GM18507 (cell line): ENCODE results near the gene GAS2L2.

Source experiments
- DNase-seq: peaks from one replicate; pipeline ENCODE4 v3.0.0; 2011; ENCODE audit warnings: low read depth; ENCODE audit not compliant: insufficient read length; ENCODE audit errors: extremely low spot score
- FAIRE-seq: peaks from 2 replicates; lab custom pipeline; 2011; peaks lifted over from hg19 to GRCh38; lab: Jason Lieb, UNC

GAS2L2 gene

GRCh38 chr17:35731917-35732805 lies 20.9 kb downstream of the GAS2L2 start:
- FAIRE-seq (no peak), DNase-seq (no peak)

DNA sequence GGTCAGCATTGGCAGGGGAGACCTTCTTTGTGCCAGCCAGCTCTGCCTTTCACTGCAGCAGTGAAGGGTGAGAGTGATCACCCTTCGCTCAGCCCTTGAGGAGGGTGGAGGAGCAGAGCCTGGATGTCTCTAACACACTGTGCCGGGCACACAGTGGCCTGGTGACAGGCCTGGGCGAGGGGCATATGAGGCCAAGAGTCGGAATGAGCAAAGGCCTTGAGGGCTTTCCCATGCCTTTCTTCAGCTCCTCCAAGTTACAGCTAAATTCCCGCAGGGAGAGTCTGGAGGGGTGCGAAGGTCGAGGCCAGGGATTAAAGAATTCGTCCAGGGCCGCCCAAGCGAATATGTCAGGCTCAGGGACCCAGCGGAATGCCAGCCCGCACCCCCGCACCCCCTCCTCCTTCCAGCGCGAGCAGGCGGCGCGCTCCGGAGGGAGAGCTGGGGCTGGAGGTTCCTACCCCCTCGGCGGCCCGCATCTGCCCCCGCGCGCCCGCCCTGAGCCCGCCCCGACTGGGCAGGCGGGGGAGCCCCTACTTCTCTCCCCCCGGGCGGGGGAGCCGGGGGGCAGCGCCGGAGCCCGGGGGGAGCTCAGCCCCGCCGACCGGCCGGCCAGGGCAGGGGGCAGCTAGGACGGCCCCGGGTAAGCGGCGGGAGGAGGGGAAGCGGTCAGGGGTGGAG lies 21.7 kb downstream of the GAS2L2 start, which contains the start of gene RASL10B:
Gene RASL10B (plus strand): TSS at position 401 of the 678 bp plus-strand sequence. CDS start 3,546 bp downstream, outside the sequence.
- FAIRE-seq: no peak
- no peak for DNase-seq

DNA sequence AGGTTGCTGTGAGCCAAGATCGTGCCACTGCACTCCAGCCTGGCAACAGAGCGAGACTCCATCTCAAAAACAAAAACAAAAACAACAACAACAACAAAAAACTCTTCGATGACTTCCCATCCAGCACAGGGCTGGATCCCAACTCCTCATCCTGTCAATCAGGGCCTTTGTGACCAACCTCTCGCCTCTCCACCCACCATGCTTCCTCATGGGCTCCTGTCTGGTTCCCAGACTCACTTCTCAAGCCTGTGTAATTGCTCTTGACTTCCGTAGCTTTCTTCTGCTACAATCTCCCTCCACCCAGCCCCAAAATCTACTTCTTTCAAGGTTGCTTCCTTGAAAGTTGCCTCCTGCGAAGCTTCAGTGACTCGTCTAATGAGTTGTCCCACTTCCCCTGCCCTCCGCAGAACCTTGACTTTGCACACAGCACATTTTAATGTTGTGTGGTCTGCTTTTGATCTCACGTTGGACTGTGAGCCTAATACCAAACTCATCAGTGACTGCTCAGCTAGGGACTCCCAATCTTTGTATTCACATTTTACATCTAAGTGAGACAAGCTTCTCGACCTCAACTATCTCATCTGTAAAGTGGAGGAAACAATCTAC lies 22.5 kb downstream of the GAS2L2 start:
- FAIRE-seq: no peak
- DNase-seq: no peak

DNA sequence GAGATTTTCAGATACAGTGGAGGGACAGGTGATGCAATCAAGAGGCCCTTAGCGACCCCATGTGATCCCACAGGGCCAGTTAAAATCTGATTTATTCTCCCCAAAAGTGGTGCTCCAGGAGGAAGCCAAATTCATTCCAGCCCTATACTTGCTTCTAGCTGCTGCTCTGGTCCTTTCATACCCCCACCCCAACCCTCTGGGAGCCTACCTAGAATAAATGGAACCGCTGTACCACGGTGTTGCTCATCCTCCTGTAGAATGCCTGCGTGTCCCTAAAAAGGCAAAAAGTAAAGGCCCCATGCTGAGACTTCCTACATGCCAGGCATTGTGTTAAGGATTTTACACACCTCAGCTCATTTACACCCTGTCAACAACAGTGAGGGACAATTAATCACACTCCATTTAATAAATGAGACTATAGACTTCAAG lies 23.6 kb downstream of the GAS2L2 start:
- no peak for DNase-seq
- FAIRE-seq: no peak

DNA sequence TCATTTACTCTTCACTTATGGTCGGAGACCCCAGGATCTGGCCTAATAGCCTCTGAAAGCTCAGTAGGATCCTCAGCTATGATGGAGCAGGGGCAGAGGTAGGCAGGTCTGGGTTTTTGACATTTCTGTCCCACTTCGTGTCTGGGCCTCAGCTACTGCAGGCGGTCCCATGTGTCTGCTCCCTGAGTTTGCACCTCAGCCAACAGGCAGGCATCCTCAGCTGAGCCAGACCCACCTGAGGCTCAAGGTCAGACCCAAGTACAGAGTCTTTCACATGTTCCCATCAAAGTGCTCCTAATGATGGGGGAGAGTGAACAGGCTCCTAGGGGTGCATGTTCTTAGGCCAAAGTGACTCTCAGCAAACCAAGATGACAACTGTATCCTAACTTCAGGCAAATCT lies 24.5 kb downstream of the GAS2L2 start:
- no peak for FAIRE-seq
- DNase-seq: no peak

DNA sequence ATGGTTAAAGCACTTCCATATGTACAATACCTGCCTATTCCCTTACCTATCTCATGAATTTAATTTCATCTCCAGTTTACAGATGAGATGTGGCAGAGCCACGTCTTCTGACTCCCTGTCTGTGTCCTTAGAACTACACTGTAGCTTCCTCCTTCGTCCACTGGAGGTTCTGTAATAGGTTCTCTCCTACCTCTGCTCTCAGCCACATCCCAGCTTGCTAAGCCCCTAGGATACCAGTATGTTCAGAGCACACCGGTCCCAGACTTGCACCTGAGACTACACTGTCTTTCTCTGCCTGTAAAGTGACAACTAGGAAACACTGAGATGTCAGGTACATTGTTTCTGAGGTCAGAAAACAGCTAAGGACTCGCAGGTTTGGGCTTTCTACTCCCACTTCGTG lies 25.4 kb downstream of the GAS2L2 start:
- DNase-seq (no peak), FAIRE-seq (no peak)

DNA sequence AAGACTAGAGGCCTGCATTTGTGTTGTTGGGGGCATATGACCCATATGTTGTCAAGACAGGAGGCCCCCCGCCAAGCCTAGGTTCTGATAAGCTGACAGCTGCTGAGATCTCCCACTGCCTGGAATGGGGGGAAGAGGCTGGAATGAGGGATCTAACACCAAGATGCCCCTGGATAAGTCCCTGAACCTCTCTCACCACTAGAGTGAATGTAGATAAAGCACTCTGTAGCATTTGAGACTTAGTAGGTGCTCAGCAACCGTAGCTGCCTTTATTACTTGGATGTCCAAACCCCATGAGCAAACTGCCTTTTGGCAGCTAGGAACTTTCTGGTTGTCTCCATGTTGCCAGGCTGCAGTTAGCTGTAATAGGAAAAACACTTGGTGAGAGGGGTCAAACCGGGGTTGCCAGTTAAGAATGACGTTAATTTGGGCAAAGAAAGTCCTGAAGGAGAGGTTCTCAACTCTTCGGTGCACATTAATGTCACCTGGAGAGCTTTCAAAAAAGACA lies 26.0 kb downstream of the GAS2L2 start:
- DNase-seq: no peak
- FAIRE-seq: no peak

DNA sequence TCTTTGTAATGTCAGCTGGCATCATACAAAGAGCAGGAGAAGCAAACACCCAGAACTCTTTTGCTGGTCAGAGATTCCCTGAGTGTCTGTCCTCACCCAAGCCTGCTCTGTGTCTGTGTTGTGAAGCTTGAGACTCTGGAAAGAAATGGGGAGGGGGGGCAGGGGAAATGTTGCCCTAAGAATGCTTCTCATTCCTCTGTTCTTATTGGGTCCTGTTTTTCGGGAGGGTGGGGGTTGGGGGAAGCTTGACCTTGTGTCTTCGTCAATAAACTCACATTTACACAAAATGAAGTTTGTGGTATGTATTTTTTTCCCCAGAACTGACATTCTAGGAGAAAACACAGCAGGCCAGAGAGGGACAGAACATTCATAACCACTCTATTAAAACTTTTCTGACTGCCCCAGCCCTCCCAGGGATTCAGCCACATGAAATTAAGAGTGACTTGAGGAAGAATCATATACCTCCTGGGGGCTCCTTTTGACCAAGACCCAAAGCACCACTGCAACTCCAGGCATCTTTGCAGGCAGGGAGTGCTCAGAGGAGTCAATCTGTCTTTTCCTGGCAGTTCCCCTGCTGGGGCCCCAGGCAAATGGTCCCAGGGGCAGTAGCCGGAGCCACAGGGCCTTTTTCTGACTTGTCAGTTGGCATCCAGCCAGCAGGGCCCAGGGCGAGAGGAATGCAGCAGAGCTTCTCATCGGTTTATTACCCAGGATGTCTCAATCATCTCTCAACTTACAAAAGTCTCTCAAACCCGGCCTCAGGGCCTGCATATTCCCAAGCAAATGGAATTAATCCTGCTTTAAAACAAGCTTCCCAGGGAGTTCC lies 26.7 kb downstream of the GAS2L2 start:
- FAIRE-seq (no peak), DNase-seq (no peak)

DNA sequence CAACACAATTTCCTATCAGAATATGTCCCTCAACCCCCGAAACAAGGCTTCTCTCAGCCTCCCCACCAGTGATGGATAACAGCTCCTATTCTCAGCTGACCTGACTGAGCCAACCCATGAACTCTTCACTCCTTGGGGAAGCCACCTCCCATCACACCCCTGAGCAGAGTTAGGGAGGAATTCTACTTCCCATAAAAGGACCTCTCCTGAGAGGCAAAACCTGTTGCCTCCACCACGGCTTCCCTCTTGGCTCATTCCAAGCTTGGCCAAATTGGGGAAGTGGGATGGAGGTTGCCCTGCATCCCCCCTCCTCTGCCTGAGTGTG lies 27.3 kb downstream of the GAS2L2 start:
- FAIRE-seq (no peak), DNase-seq (no peak)

DNA sequence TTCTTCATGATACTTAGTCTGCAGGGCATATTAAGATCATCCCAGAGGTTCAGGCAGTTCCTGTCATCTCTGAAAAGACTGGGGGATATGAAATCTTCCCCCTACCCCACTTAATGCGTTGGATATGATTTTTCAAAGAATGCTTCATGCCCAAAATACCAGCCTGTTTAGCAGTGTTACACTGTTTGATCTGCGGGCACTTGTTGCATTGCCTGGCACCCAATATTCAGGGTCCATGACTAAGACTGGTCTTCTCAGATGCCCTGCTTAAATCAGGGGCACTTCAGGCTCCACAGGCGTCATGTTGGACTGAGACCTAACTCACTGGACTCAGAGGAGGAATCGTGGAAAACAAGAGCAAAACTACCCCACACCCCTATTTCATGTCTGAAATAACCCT lies 28.0 kb downstream of the GAS2L2 start:
- FAIRE-seq (no peak), DNase-seq (no peak)

DNA sequence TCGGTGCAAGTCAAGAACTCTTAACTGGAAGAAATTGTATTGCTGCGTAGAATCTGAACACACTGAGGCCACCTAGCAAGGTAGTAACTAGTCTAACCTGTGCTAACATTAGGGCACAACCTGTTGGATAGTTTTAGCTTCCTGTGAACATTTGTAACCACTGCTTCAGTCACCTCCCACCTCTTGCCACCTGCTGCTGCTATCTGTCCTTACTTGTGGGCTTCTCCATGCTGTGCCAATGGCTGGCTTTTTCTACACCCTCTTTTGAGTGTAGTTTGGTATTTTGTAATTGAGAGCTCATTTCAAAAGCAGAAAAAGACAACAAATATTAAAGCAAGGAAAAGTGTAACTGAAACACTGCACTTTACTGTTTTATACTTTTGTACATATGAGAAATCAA lies 29.3 kb downstream of the GAS2L2 start:
- DNase-seq: no peak
- FAIRE-seq: no peak

DNA sequence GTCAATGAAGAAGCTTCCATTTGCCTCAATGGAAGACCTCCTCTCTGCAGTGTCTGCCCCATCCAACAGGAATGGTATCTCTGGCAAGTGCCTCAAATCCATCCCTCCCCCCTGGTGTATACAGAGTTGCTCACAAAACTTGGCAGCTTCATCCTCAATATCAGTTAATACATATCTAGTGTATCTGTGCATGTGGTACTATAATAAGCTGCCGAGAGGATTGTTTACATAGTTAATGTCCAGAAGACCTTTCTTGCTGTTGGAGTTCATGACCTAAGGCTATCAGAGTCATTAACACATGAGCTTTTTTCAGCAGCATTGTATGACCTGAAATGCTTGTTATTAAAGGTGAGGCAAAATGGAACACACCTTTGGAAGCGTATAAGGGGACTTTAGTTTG lies 35.6 kb downstream of the GAS2L2 start:
- FAIRE-seq (no peak), DNase-seq (no peak)

DNA sequence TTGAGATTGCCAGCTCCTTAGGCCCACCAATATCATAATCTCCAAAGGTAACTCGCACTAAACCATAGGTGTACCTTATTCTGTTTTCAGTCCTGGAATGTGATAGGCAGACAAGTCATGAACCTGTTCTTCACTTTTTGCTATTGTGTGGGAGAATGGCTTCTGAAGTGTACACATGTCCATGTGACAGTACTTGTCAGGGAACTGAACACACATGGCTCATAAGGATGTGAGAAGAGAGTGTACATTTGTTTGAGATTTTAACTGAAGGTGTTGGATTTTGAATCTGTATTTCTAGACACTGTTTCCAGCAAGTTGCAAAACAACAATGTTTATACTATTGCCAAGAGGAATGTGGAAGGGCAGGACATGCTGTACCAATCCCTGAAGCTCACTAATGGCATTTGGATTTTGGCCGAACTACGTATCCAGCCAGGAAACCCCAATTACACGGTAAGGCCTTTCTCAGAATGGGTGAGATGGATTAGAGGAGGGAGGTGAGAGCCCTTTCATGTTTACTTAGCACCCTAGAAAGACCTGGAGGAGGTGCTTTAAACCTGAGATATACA lies 36.1 kb downstream of the GAS2L2 start:
- FAIRE-seq: no peak

DNA sequence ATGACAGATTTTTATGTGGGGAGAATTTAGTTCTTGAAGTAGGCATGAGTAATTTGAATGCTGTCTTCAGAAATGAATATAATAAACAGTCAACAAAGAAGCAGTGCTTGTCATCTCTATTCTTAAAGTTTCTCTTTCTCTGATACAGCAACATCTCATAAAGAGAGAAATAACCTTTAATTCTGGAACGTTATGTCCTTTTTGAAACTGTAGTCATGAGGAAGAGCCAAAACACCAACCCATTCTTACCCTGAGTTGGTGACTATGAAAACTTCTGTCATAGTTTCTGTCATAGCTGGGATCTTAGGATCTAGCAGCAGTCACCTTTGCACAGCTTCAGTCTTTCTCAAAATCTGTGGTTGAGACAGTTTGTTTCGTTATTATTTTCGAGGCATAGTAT lies 36.9 kb downstream of the GAS2L2 start:
- FAIRE-seq (no peak), DNase-seq (no peak)

More for the DNA sequence above, 36.1 kb downstream of the GAS2L2 start:
- no peak for DNase-seq

- no peak for DNase-seq
- FAIRE-seq: no peak
Observed at GRCh38 chr17:35715416-35715815, 37.6 kb downstream of the GAS2L2 start.

DNA sequence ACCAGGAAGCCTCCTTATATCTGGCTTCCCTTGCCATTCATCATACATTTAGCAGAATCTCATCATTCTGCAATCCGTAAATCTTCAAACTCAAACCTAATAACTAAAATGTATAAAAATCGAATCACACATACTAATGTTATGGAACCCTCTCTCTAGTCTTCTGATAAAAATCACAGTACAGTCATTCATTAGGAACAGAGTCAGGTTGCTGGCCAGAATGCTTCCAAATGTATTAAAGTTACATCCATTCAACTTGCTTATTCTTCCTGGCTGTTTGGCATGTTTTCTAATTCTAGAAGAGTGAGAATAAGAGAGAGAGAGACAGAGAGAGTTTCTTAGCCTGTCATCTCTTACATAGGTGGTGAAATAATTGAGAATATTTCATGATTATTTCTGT lies 38.1 kb downstream of the GAS2L2 start:
- DNase-seq: no peak
- FAIRE-seq: no peak

DNA sequence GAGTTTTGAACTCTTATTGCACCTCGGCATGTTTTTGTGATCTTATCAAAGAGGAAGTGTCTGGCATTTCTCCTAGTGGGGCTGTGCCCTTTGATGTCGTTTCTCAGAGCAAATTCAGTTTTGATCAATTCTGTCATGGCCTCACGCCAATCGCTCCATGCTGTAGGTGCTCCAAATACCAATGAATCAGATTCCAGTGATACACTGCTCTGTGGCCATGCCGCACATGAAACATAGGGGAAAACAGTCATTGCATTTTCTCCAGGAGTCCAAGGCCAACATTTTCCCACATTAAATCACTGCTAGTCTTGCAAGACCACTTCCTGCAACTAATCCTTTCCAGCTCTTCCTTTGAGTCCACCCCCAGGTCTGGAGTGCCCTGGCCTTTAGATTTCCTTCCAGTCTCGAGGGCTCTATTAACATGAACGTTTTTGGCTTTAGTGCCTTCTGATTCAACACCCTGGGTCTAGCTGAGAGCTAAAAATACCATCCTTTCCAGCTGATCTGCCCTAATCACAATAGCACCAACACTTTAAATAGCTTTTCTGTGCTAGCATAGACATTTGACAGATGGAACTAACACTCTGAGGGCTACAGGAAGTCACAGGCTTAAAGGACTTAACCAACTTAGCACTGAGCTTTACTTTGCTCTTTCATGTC lies 39.8 kb downstream of the GAS2L2 start:
- FAIRE-seq: no peak
- DNase-seq: no peak

DNA sequence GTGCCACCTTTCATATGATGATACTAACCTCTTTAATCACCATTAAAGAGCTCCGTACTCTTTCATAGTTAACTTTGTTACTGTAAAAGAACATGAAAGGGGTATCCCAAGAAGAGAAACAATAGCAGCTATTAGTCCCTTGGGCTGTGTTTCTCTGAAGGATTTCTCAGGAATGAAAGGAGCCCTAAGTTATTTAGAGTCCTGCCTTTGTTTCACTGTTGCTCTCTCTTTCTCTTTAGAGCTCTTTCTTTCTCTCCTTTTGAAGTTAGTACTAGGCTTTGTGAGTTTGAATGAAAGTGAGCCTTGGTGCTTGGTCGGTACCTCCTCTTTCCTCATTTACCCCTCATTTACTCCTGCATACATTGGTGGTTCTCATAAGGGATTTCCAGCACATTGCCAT lies 42.1 kb downstream of the GAS2L2 start:
- FAIRE-seq: no peak

GRCh38 chr17:35709874-35710273 lies 43.2 kb downstream of the GAS2L2 start:
- no peak for FAIRE-seq
- no peak for DNase-seq

More for the DNA sequence above, 42.1 kb downstream of the GAS2L2 start:
- DNase-seq: no peak
